DOHH2 (cell line): ENCODE data around the gene ERFL.

Experiments used
- H3F3A ChIP-seq: fragments of 200-600 bp; sonication (generic), shearing (Covaris generic); 2 replicates; pipeline ENCODE4 v1.6.0; 2016; ENCODE audit warnings: antibody characterized with exemption, mild to moderate bottlenecking; ENCODE audit not compliant: control insufficient read depth, insufficient read depth
- H3K27ac ChIP-seq: fragments of 200-600 bp; sonication (generic); 2 replicates; pipeline ENCODE4 v1.5.1; 2014; ENCODE audit warnings: low read depth, mild to moderate bottlenecking, low read length, moderate library complexity
- H3K27me3 ChIP-seq: fragments of 200-600 bp; sonication (generic); 2 replicates; pipeline ENCODE4 v1.6.1; 2014; ENCODE audit warnings: mild to moderate bottlenecking, low read length, mixed read lengths; ENCODE audit not compliant: control insufficient read depth
- H3K36me3 ChIP-seq: fragments of 200-600 bp; sonication (generic); 2 replicates; pipeline ENCODE4 v1.6.1; 2014; ENCODE audit warnings: mild to moderate bottlenecking, low read length, moderate library complexity, mixed read lengths; ENCODE audit not compliant: control insufficient read depth
- H3K4me1 ChIP-seq: fragments of 200-600 bp; sonication (generic); 2 replicates; pipeline ENCODE4 v1.6.1; 2014; ENCODE audit warnings: mild to moderate bottlenecking, low read length, mixed read lengths; ENCODE audit not compliant: control insufficient read depth
- H3K4me2 ChIP-seq: fragments of 200-600 bp; sonication (generic); 2 replicates; pipeline ENCODE4 v1.6.0; 2014; ENCODE audit warnings: mild to moderate bottlenecking, low read length, moderate library complexity
- H3K4me3 ChIP-seq: fragments of 200-600 bp; sonication (generic); 2 replicates; pipeline ENCODE4 v1.5.1; 2014; ENCODE audit warnings: mild to moderate bottlenecking, low read length, mixed read lengths
- H3K79me2 ChIP-seq: fragments of 200-600 bp; sonication (generic); 2 replicates; pipeline ENCODE4 v1.6.1; 2014; ENCODE audit warnings: mild to moderate bottlenecking, low read length, mixed read lengths; ENCODE audit not compliant: control insufficient read depth
- H3K9me2 ChIP-seq: fragments of 200-600 bp; sonication (generic); replicated peaks from 2 replicates; pipeline ENCODE4 v1.6.1; 2014; ENCODE audit warnings: mild to moderate bottlenecking, low read length, mixed read lengths; ENCODE audit not compliant: control insufficient read depth
- H3K9me3 ChIP-seq: fragments of 200-600 bp; sonication (generic); 2 replicates; pipeline ENCODE4 v1.6.1; 2014; ENCODE audit warnings: antibody characterized with exemption, low read length, mixed read lengths; ENCODE audit not compliant: control insufficient read depth, insufficient read depth
- H4K20me1 ChIP-seq: fragments of 200-600 bp; sonication (generic); 2 replicates; pipeline ENCODE4 v1.6.0; 2014; ENCODE audit warnings: low read depth, mild to moderate bottlenecking, antibody characterized with exemption, low read length, moderate library complexity; ENCODE audit not compliant: control insufficient read depth, insufficient read depth
- CTCF ChIP-seq: fragments of 200-600 bp; sonication (generic); IDR thresholded peaks from one replicate; pipeline ENCODE4 v1.5.1; 2014; ENCODE audit warnings: antibody characterized with exemption, mild to moderate bottlenecking, low read depth, low read length; ENCODE audit not compliant: poor library complexity, severe bottlenecking
- EZH2phosphoT487 ChIP-seq: fragments of 200-600 bp; sonication (generic); IDR thresholded peaks from 2 replicates; pipeline ENCODE4 v1.6.1; 2017; ENCODE audit warnings: borderline replicate concordance, mild to moderate bottlenecking, antibody characterized with exemption, low read length, moderate library complexity, mixed read lengths

Gene ERFL

DNA sequence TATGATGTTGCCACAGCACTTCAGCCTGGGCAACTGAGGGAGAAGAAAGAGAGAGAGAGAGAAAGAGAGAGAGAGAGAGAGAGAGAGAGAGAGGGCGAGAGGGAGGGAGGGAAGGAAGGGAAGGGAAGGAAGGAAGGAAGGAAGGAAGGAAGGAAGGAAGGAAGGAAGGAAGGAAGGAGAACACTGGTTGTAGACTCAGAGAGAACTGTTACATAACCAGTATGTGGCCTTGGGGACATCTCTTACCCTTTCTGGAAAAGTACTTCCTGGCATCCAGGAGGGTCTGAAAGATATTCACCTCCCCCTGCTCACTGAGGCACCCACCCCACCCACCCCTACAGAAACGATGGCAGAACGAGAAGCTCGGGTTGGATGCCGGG, 47.9 kb downstream of the ERFL start:
- H3K9me3 ChIP-seq = no peaks in the 10 kb centered on the region
- peaks cover 55% of the 10 kb centered on the region for H3K79me2 ChIP-seq
- H3K27ac ChIP-seq = peak overlapping the region; percentile 99
- peak overlapping the region; percentile 91 for H3K4me3 ChIP-seq
- no peaks in the 10 kb centered on the region; the same call in 1 of the 2 replicates for H3K27me3 ChIP-seq
- H3K4me1 ChIP-seq = peaks cover 69% of the 10 kb centered on the region
- TF ChIP-seq CTCF (no peak), EZH2phosphoT487 (no peak)
- peaks cover 61% of the 10 kb centered on the region for H3F3A ChIP-seq
- H3K9me2 ChIP-seq = no peaks in the 10 kb centered on the region
- no peaks in the 10 kb centered on the region for H4K20me1 ChIP-seq
- peak overlapping the region; percentile 93 for H3K4me2 ChIP-seq
- peaks cover 73% of the 10 kb centered on the region for H3K36me3 ChIP-seq

DNA sequence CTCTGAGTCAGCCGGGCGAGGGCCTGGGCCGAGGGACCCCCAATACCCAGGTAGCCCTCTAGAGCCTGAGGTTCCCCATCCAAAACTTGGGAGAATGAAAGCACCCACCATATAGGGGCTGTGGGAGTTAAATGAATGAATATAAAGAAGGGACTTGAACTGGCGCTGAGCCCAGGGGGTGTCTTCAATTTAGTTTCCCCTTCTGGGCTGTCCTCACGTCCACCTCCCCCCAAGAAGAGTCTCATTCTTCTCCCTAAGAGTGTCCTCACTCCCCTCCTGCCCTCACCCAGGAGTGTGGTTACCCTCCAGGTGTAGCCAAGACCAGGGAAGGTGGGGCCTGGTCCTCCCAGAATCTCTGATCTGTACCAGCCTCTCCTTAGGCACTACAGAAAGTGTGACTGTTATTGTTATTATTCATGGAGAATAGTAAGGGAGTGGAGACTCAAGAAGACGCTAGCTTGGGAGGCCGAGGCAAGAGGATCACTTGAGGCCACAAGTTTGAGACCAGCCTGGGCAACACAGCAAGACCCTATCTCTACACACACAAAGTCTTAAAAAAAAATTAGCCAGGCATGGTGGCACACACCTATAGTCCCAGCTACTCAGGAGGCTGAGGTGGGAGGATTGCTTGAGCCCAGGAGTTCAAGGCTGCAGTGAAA, 48.5 kb downstream of the ERFL start:
- H3K79me2 ChIP-seq = peaks cover 50% of the 10 kb centered on the region
- H3K9me3 ChIP-seq = no peaks in the 10 kb centered on the region
- H3F3A ChIP-seq = peaks cover 64% of the 10 kb centered on the region
- peak overlapping the region; percentile 93 for H3K4me2 ChIP-seq
- no peaks in the 10 kb centered on the region for H4K20me1 ChIP-seq
- no peaks in the 10 kb centered on the region; the same call in 1 of the 2 replicates for H3K27me3 ChIP-seq
- peaks cover 68% of the 10 kb centered on the region for H3K4me1 ChIP-seq
- peak overlapping the region; percentile 91 for H3K4me3 ChIP-seq
- no peak for TF ChIP-seq EZH2phosphoT487
- no peak for TF ChIP-seq CTCF
- H3K9me2 ChIP-seq = no peaks in the 10 kb centered on the region
- H3K36me3 ChIP-seq = peaks cover 69% of the 10 kb centered on the region
- peak overlapping the region; percentile 99 for H3K27ac ChIP-seq

DNA sequence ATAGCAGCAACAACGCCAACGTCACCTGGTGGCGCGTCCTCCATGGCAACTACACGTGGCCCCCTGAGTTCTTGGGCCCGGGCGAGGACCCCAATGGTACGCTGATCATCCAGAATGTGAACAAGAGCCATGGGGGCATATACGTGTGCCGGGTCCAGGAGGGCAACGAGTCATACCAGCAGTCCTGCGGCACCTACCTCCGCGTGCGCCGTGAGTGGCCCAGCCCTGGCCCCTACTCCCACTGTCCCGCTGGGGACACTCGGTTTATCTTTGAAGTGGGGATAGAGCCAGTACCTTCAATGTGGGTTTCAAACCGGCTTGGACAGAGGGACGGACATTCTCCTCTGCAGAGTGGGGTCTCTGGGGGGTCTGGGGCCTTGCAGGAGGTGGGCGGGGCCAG, 49.2 kb downstream of the ERFL start:
- H3K27ac ChIP-seq = peak overlapping the region; percentile 99
- H3K4me1 ChIP-seq = peaks cover 74% of the 10 kb centered on the region
- peak overlapping the region; percentile 91 for H3K4me3 ChIP-seq
- H3K79me2 ChIP-seq = peaks cover 44% of the 10 kb centered on the region
- H3K9me3 ChIP-seq = no peaks in the 10 kb centered on the region
- H3K27me3 ChIP-seq = no peaks in the 10 kb centered on the region; the same call in 1 of the 2 replicates
- no peaks in the 10 kb centered on the region for H4K20me1 ChIP-seq
- TF ChIP-seq EZH2phosphoT487 (no peak), CTCF (no peak)
- peaks cover 63% of the 10 kb centered on the region for H3K36me3 ChIP-seq
- H3K9me2 ChIP-seq = no peaks in the 10 kb centered on the region
- peak overlapping the region; percentile 93 for H3K4me2 ChIP-seq
- peaks cover 68% of the 10 kb centered on the region for H3F3A ChIP-seq
